ENCODE data around the gene SLC25A22.

SLC25A22 gene

GRCh38 chr11:771617-772204 lies 26.4 kb downstream of the SLC25A22 start:
- H3K27ac ChIP-seq (replicated peaks) = no peak overlapping the region
- DNase-seq (ENCODE audit: low read depth in 1 of 2, low spot score in 1 of 2) = no peak
- TF ChIP-seq, protein P1, sequence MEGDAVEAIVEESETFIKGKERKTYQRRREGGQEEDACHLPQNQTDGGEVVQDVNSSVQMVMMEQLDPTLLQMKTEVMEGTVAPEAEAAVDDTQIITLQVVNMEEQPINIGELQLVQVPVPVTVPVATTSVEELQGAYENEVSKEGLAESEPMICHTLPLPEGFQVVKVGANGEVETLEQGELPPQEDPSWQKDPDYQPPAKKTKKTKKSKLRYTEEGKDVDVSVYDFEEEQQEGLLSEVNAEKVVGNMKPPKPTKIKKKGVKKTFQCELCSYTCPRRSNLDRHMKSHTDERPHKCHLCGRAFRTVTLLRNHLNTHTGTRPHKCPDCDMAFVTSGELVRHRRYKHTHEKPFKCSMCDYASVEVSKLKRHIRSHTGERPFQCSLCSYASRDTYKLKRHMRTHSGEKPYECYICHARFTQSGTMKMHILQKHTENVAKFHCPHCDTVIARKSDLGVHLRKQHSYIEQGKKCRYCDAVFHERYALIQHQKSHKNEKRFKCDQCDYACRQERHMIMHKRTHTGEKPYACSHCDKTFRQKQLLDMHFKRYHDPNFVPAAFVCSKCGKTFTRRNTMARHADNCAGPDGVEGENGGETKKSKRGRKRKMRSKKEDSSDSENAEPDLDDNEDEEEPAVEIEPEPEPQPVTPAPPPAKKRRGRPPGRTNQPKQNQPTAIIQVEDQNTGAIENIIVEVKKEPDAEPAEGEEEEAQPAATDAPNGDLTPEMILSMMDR (IDR thresholded peaks at IDR 0.05; ENCODE audit: insufficient read depth, low read length) = no peak
- no peak for TF ChIP-seq SPI1 (IDR thresholded peaks at IDR 0.05; ENCODE audit: borderline replicate concordance, low read depth)
- TF ChIP-seq POLR2AphosphoS5 (IDR thresholded peaks at IDR 0.05; ENCODE audit: low read depth) = no peak
- TF ChIP-seq GABPA (IDR thresholded peaks at IDR 0.05; ENCODE audit: low read depth) = no peak
- TF ChIP-seq REST (IDR thresholded peaks at IDR 0.05; ENCODE audit: insufficient replicate concordance, low read depth) = no peak
- H3K4me3 ChIP-seq (replicated peaks; ENCODE audit: insufficient read depth, low read length) = no peak overlapping the region
- H3K27me3 ChIP-seq (ENCODE audit: insufficient read depth, poor library complexity, severe bottlenecking) = no peaks in the 10 kb centered on the region

- no peak overlapping the region for H3K27ac ChIP-seq (replicated peaks)
- H3K4me3 ChIP-seq (replicated peaks; ENCODE audit: insufficient read depth, low read length) = no peak overlapping the region
- no peak for TF ChIP-seq GABPA (IDR thresholded peaks at IDR 0.05; ENCODE audit: low read depth)
- TF ChIP-seq SPI1 (IDR thresholded peaks at IDR 0.05; ENCODE audit: borderline replicate concordance, low read depth) = no peak
- TF ChIP-seq POLR2AphosphoS5 (IDR thresholded peaks at IDR 0.05; ENCODE audit: low read depth) = no peak
- no peak for TF ChIP-seq REST (IDR thresholded peaks at IDR 0.05; ENCODE audit: insufficient replicate concordance, low read depth)
- TF ChIP-seq, protein P1 (IDR thresholded peaks at IDR 0.05; ENCODE audit: insufficient read depth, low read length) = no peak
- DNase-seq (ENCODE audit: low read depth in 1 of 2, low spot score in 1 of 2) = no peak
- no peaks in the 10 kb centered on the region for H3K27me3 ChIP-seq (ENCODE audit: insufficient read depth, poor library complexity, severe bottlenecking)
These were observed 27.2 kb downstream of the SLC25A22 start for GRCh38 chr11:770642-771616.

DNA sequence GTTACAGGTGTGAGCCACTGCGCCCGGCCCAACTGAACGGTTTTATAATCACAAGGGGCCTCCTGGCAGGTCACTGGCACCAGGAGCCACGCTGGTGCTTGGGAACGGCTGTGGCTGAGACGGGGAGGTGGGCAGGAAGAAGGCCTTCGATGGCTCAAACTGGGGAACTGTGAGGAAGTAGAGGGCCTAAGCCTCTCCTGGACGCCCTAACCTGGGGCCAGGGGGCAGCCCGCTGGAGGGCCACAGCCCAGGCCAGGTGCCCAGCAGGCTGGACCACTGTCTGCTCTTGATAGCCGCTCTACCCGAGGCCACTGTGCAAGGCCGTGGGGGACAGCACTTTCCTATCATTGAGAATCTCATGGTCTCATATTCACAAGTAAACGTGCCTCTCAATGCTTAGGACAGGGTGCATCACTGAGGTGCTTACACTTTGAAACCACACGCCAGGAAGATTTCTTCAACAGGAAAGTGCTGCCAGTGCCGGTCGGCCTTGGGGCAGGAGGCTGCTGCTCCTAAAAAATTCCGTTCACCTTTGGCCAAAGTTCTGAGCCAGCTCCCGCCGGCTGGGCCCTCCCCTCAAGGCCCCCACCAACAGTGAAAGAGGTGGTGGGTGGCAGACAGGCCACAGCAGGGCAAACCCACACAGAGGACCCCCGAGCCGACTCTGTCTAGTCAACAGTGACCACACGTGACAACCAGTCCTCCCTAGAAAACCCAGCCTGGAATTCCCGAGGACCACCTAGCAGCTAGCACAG lies 28.0 kb downstream of the SLC25A22 start:
- H3K27ac ChIP-seq (replicated peaks) = no peak overlapping the region
- no peak for DNase-seq (ENCODE audit: low read depth in 1 of 2, low spot score in 1 of 2)
- H3K27me3 ChIP-seq (ENCODE audit: insufficient read depth, poor library complexity, severe bottlenecking) = no peaks in the 10 kb centered on the region
- H3K4me3 ChIP-seq (replicated peaks; ENCODE audit: insufficient read depth, low read length) = no peak overlapping the region
- no peak for TF ChIP-seq REST (IDR thresholded peaks at IDR 0.05; ENCODE audit: insufficient replicate concordance, low read depth)
- TF ChIP-seq, protein P1 (IDR thresholded peaks at IDR 0.05; ENCODE audit: insufficient read depth, low read length) = no peak
- TF ChIP-seq SPI1 (IDR thresholded peaks at IDR 0.05; ENCODE audit: borderline replicate concordance, low read depth) = no peak
- no peak for TF ChIP-seq POLR2AphosphoS5 (IDR thresholded peaks at IDR 0.05; ENCODE audit: low read depth)
- TF ChIP-seq GABPA (IDR thresholded peaks at IDR 0.05; ENCODE audit: low read depth) = no peak
